Left kidney (tissue), 1 donor: ENCODE results near the gene ANGEL1. TPM values are rescaled to one million over a fixed set of nuclear protein-coding genes. Genes with fewer than 3 reads are reported as not detected.

ENCODE experiments used
- polyA plus RNA-seq: library from polyadenylated mRNA; unstranded; fragments of 120-200 nt; gene quantifications from one replicate; pipeline ENCODE4 v1.2.1, GENCODE V29; 2013; ENCODE audit not compliant: insufficient read length

Gene ANGEL1
- polyA plus RNA-seq, 1 donor, result 36.1 TPM

Other genes with a start within 250 kb of the ANGEL1 start
- 36.7 TPM for gene VASH1, start 51.4 kb downstream of the ANGEL1 start, polyA plus RNA-seq
- gene LRRC74A, start 13.5 kb upstream of the ANGEL1 start, polyA plus RNA-seq, result not detected
- gene IRF2BPL, start 215.8 kb upstream of the ANGEL1 start, polyA plus RNA-seq, result 42.3 TPM